GM12878 (cell line): ENCODE data around the gene PRIM1. TPM values are rescaled to one million over a fixed set of nuclear protein-coding genes. Genes with fewer than 3 reads are reported as not detected.

Source experiments
- ATF7 ChIP-seq: fragments of 450-650 bp; IDR thresholded peaks from 2 replicates; pipeline ENCODE4 v1.6.1; 2016; ENCODE audit warnings: low read depth, mild to moderate bottlenecking
- CHD1 ChIP-seq: IDR thresholded peaks from 2 replicates; pipeline ENCODE4 v1.6.1; 2012; ENCODE audit warnings: low read depth, low read length, improper control_type of control experiment
- FOS ChIP-seq: IDR thresholded peaks from 3 replicates; pipeline ENCODE4 v1.6.1; 2011; ENCODE audit warnings: borderline replicate concordance; ENCODE audit not compliant: insufficient read length; ENCODE audit errors: extremely low read depth
- FOXM1 ChIP-seq: IDR thresholded peaks from 2 replicates; pipeline ENCODE4 v1.6.1; 2012; ENCODE audit warnings: low read depth, mild to moderate bottlenecking, inconsistent platforms, low read length, moderate library complexity
- HCFC1 ChIP-seq: fragments of 150-350 bp; IDR thresholded peaks from 2 replicates; pipeline ENCODE4 v1.6.1; 2014; ENCODE audit warnings: low read length
- IKZF2 ChIP-seq, 2 experiments: fragments of 450-650 bp; IDR thresholded peaks; 2 replicates each; pipeline ENCODE4 v1.6.1; 2017; ENCODE audit warnings: mild to moderate bottlenecking in 2 of 2, moderate library complexity in 2 of 2
- JUNB ChIP-seq: IDR thresholded peaks from 2 replicates; pipeline ENCODE4 v1.6.1; 2016; ENCODE audit warnings: antibody characterized with exemption, mild to moderate bottlenecking
- MXI1 ChIP-seq: fragments of 150-350 bp; IDR thresholded peaks from 2 replicates; pipeline ENCODE4 v1.6.1; 2011; ENCODE audit warnings: low read depth, mild to moderate bottlenecking, inconsistent platforms, low read length, improper control_type of control experiment
- NR2C1 ChIP-seq: fragments of 450-650 bp; IDR thresholded peaks from 2 replicates; pipeline ENCODE4 v1.6.1; 2017; ENCODE audit warnings: antibody characterized with exemption, mild to moderate bottlenecking, moderate library complexity
- RAD21 ChIP-seq: IDR thresholded peaks from 2 replicates; pipeline ENCODE4 v1.6.1; 2011; ENCODE audit warnings: mild to moderate bottlenecking, low read depth, low read length, moderate library complexity; ENCODE audit not compliant: insufficient read depth
- RBBP5 ChIP-seq: fragments of 200-600 bp; sonication (generic); conservative IDR thresholded peaks from 2 replicates; pipeline ENCODE4 v1.6.1; 2016
- TCF12 ChIP-seq: IDR thresholded peaks from 2 replicates; pipeline ENCODE4 v1.6.1; 2011; ENCODE audit warnings: low read depth, mild to moderate bottlenecking, low read length
- YBX1 ChIP-seq: fragments of 450-650 bp; IDR thresholded peaks from 2 replicates; pipeline ENCODE4 v1.6.1; 2016; ENCODE audit warnings: antibody characterized with exemption
- YY1 ChIP-seq: IDR thresholded peaks from 2 replicates; pipeline ENCODE4 v1.6.1; 2011; ENCODE audit warnings: low read depth, mild to moderate bottlenecking, low read length
- ZBED1 ChIP-seq: IDR thresholded peaks from 2 replicates; pipeline ENCODE4 v1.6.1; 2016; ENCODE audit warnings: borderline replicate concordance
- polyA plus RNA-seq, 11 experiments: library from polyadenylated mRNA; depleted of rRNA in 4 of 11; unstranded in 6 of 11; stranded (reverse) in 5 of 11; fragments of >200 nt; fragmentation: Nextera tagmentation in 4 of 11; fragmentation: Illumina TruSeq in 1 of 11; extraction: Ambion mirVana in 4 of 11; extraction: Trizol in 1 of 11; gene quantifications; 1 replicate in 1 of 11; 2 replicates in 10 of 11; pipeline versions ENCODE4 v1.2.1 to v1.2.3, GENCODE V29; 2011 to 2016; ENCODE audit warnings: inconsistent platforms in 2 of 11, missing spikeins in 2 of 11, low read depth in 1 of 11
- total RNA-seq, 4 experiments: library from RNA; depleted of rRNA in 3 of 4; stranded (reverse); fragments of >200 nt in 3 of 4; fragmentation: Illumina TruSeq in 1 of 4; extraction: Trizol in 1 of 4; gene quantifications; 2 replicates each; pipeline versions ENCODE4 v1.2.1 to v1.2.3, GENCODE V29; 2013 to 2021
- TF ChIP-seq, protein P1 (sequence below): IDR thresholded peaks from 2 replicates; pipeline ENCODE4 v1.6.1; 2011; ENCODE audit warnings: low read depth, mild to moderate bottlenecking, low read length, moderate library complexity, borderline replicate concordance; ENCODE audit errors: extremely low read depth
- TF ChIP-seq, protein P2 (sequence below): IDR thresholded peaks from 2 replicates; pipeline ENCODE4 v1.6.1; 2011; ENCODE audit warnings: borderline replicate concordance, low read depth, mild to moderate bottlenecking, moderate library complexity, low read length; ENCODE audit not compliant: insufficient read depth, poor library complexity, severe bottlenecking
- TF ChIP-seq, protein P3 (sequence below): IDR thresholded peaks from 2 replicates; pipeline ENCODE4 v1.6.1; 2012; ENCODE audit warnings: low read length, inconsistent platforms
- TF ChIP-seq, protein P4 (sequence below): fragments of 450-650 bp; IDR thresholded peaks from 2 replicates; pipeline ENCODE4 v1.6.1; 2017; ENCODE audit warnings: low read depth, mild to moderate bottlenecking, moderate library complexity
- TF ChIP-seq, protein P5 (sequence below): fragments of 450-650 bp; formaldehyde crosslinking; IDR thresholded peaks from 2 replicates; pipeline ENCODE4 v1.4.0; 2022; ENCODE audit warnings: mild to moderate bottlenecking, moderate library complexity

PRIM1 gene
- total and polyA plus RNA-seq, 10 of the 15 experiments (the other 5 are each of a cell fraction or from before 2014, with no cell fraction given): 27.1 to 70.6 (median 55.7) TPM

DNA sequence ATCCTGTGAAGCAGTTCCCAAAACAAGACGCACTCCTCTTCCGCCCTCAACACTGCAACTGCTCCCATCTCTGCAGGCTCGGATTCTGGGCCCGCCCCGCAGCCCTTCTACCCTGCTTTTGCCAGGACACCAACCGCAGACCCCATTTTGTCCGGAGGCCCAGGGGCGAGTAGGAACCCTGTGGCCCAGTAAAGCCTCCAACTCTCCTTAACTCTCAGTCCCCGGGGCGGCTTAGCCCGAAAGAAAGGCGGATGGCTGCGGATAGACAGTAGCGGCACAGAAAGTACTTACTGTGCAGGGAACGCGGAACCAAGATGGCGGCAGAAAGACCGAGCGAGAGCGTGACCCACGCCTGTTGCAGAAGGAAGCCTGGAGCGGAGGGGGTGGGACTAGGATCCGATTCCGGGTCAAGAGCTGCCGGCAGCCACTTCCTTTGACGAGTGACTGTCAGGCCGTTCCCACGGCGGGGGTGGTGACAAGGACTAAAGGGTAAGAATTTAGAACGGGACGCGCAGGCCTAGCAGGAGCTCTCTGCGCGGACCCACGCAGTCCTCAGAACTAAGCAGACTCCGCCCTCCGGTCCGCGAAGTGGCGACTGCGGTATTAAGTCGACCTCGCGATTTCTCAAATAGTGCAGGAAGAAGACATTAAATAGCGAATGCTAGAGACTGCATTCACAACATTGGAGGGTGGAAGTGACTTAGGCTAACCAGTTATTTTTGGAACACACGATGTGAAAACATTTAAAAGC lies 27.0 kb downstream of the PRIM1 start, which contains the start of gene NACA (continued):
- TF ChIP-seq CHD1: no peak
- peak; percentile 76 for TF ChIP-seq HCFC1
- TF ChIP-seq, protein P1, sequence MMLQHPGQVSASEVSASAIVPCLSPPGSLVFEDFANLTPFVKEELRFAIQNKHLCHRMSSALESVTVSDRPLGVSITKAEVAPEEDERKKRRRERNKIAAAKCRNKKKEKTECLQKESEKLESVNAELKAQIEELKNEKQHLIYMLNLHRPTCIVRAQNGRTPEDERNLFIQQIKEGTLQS: no peak
- no peak for TF ChIP-seq RAD21
- peak; percentile 98 for TF ChIP-seq MXI1
- TF ChIP-seq JUNB: no peak; the same call in 1 of the 2 replicates
- TF ChIP-seq, protein P2, sequence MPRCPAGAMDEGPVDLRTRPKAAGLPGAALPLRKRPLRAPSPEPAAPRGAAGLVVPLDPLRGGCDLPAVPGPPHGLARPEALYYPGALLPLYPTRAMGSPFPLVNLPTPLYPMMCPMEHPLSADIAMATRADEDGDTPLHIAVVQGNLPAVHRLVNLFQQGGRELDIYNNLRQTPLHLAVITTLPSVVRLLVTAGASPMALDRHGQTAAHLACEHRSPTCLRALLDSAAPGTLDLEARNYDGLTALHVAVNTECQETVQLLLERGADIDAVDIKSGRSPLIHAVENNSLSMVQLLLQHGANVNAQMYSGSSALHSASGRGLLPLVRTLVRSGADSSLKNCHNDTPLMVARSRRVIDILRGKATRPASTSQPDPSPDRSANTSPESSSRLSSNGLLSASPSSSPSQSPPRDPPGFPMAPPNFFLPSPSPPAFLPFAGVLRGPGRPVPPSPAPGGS: no peak
- peak; percentile 60 for TF ChIP-seq ATF7
- no peak for TF ChIP-seq YBX1
- 0 out of 2 replicates have a peak, but pooled peaks have one; percentile 28 for TF ChIP-seq ZBED1
- no peak; the same call in 1 of the 2 replicates for TF ChIP-seq TCF12
- TF ChIP-seq, protein P3, sequence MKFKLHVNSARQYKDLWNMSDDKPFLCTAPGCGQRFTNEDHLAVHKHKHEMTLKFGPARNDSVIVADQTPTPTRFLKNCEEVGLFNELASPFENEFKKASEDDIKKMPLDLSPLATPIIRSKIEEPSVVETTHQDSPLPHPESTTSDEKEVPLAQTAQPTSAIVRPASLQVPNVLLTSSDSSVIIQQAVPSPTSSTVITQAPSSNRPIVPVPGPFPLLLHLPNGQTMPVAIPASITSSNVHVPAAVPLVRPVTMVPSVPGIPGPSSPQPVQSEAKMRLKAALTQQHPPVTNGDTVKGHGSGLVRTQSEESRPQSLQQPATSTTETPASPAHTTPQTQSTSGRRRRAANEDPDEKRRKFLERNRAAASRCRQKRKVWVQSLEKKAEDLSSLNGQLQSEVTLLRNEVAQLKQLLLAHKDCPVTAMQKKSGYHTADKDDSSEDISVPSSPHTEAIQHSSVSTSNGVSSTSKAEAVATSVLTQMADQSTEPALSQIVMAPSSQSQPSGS: no peak
- peak; percentile 99 for TF ChIP-seq YY1
- TF ChIP-seq NR2C1: peak; percentile 98
- TF ChIP-seq, protein P4, sequence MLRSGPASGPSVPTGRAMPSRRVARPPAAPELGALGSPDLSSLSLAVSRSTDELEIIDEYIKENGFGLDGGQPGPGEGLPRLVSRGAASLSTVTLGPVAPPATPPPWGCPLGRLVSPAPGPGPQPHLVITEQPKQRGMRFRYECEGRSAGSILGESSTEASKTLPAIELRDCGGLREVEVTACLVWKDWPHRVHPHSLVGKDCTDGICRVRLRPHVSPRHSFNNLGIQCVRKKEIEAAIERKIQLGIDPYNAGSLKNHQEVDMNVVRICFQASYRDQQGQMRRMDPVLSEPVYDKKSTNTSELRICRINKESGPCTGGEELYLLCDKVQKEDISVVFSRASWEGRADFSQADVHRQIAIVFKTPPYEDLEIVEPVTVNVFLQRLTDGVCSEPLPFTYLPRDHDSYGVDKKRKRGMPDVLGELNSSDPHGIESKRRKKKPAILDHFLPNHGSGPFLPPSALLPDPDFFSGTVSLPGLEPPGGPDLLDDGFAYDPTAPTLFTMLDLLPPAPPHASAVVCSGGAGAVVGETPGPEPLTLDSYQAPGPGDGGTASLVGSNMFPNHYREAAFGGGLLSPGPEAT: peak; percentile 87
- TF ChIP-seq, protein P5, sequence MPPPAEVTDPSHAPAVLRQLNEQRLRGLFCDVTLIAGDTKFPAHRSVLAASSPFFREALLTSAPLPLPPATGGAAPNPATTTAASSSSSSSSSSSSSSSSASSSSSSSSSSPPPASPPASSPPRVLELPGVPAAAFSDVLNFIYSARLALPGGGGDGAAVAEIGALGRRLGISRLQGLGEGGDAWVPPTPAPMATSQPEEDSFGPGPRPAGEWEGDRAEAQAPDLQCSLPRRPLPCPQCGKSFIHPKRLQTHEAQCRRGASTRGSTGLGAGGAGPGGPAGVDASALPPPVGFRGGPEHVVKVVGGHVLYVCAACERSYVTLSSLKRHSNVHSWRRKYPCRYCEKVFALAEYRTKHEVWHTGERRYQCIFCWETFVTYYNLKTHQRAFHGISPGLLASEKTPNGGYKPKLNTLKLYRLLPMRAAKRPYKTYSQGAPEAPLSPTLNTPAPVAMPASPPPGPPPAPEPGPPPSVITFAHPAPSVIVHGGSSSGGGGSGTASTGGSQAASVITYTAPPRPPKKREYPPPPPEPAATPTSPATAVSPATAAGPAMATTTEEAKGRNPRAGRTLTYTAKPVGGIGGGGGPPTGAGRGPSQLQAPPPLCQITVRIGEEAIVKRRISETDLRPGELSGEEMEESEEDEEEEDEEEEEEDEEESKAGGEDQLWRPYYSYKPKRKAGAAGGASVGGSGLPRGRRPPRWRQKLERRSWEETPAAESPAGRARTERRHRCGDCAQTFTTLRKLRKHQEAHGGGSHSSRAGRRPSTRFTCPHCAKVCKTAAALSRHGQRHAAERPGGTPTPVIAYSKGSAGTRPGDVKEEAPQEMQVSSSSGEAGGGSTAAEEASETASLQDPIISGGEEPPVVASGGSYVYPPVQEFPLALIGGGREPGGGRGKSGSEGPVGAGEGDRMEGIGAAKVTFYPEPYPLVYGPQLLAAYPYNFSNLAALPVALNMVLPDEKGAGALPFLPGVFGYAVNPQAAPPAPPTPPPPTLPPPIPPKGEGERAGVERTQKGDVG (CRISPR knock-in tag): no peak
- TF ChIP-seq FOXM1: peak; percentile 80
- no peak for TF ChIP-seq FOS
- TF ChIP-seq IKZF2 (IDR thresholded peaks at IDR 0.05): peak; percentile 55 to 66; a peak in 3 of 4 replicates
- TF ChIP-seq RBBP5: peak; percentile 98
